Measurements from ENCODE around the gene MYLK4.

MYLK4 gene

DNA sequence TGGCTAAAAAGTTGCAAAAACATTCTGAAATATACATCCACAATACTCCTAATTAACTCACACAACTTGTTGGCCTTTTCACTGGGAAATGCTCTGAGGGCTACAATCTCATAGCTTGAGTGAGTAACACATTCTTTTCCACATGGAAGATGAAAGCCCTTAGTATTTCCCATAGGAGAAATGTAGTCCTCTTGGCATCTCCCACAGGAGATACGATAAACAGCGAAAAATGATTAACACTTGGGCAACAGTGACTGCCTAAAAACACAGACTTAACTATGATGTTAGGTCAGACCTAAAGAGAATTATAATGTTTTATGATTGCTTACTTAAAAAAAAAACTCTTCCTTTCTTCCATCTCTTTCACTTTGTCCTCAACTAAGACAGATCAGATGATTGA lies 9.0 kb downstream of the MYLK4 start:
- DNase-seq, result no peak
- Mint-ChIP-seq H3K9me3 (no peaks in the 10 kb centered on the region), H3K27me3 (no peaks in the 10 kb centered on the region), H3K27ac (no peak overlapping the region), H3K4me1 (peaks cover 17% of the 10 kb centered on the region), H3K36me3 (ENCODE audit: low read depth) (no peaks in the 10 kb centered on the region), H3K4me3 (no peak overlapping the region)
- no peak for ATAC-seq

DNA sequence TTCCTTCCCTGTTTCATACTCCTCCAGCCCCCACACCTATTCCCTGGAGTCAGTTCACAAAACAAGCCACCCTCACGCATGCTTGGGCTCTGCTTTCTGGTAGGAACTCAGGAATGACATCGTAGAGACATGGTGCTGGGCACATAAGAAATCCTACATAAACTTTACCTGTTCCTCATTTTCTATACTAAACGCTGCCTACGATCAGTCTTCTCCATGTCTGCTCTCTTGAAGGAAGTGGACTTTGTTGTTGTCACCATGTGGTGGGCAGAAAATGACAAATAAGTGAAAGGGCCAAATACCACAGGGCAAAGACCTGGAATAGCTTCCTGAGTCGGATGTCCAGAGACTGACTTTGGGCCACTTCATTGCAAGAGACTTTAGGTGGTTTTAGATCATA lies 10.1 kb downstream of the MYLK4 start:
- DNase-seq, result no peak
- H3K27me3 Mint-ChIP-seq, result no peaks in the 10 kb centered on the region
- no peak overlapping the region for H3K4me3 Mint-ChIP-seq
- H3K9me3 Mint-ChIP-seq, result no peaks in the 10 kb centered on the region
- H3K4me1 Mint-ChIP-seq, result peaks cover 17% of the 10 kb centered on the region
- ATAC-seq, result no peak
- H3K36me3 Mint-ChIP-seq (ENCODE audit: low read depth), result no peaks in the 10 kb centered on the region
- no peak overlapping the region for H3K27ac Mint-ChIP-seq

GRCh38 chr6:2739335-2739734 lies 11.4 kb downstream of the MYLK4 start:
- H3K27me3 Mint-ChIP-seq, result no peaks in the 10 kb centered on the region
- H3K4me1 Mint-ChIP-seq, result peaks cover 17% of the 10 kb centered on the region
- no peak for DNase-seq
- no peaks in the 10 kb centered on the region for H3K9me3 Mint-ChIP-seq
- H3K27ac Mint-ChIP-seq, result no peak overlapping the region
- H3K4me3 Mint-ChIP-seq, result no peak overlapping the region
- no peaks in the 10 kb centered on the region for H3K36me3 Mint-ChIP-seq (ENCODE audit: low read depth)
- peak; percentile 91 for ATAC-seq

DNA sequence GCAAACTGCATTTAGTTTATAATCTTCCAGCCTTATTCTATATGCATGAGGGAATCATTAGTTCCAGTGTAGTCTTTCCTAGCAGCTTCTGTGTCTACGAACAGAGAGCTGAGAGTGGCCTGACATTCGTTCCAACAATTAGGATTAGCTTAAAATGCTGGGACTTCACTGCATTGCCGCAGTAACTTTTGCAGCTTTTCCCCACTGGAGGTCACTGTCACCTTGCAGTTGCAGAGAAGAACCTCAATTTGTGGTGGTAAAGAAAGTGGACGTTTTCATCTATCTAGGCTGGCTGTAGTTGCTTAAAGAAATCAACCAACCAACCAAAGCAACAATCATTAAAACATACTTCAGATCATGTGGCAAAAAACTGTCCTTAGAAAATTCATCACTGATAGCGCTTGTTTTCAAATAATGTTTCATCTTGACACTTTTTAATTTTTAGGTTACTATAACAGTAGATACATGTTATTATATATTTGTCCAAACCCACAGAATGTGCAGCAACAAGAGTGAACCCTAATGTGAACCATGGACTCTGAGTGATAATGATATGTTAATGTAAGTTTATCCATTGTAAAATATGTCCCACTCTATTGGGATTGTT lies 12.2 kb downstream of the MYLK4 start:
- H3K36me3 Mint-ChIP-seq (ENCODE audit: low read depth), result no peaks in the 10 kb centered on the region
- H3K9me3 Mint-ChIP-seq, result no peaks in the 10 kb centered on the region
- H3K4me1 Mint-ChIP-seq, result peaks cover 21% of the 10 kb centered on the region
- peak; percentile 37 for DNase-seq
- no peaks in the 10 kb centered on the region for H3K27me3 Mint-ChIP-seq
- no peak overlapping the region for H3K27ac Mint-ChIP-seq
- no peak overlapping the region for H3K4me3 Mint-ChIP-seq
- no peak for ATAC-seq

- H3K27ac Mint-ChIP-seq, result no peak overlapping the region
- no peak overlapping the region for H3K4me3 Mint-ChIP-seq
- H3K9me3 Mint-ChIP-seq, result no peaks in the 10 kb centered on the region
- DNase-seq, result no peak
- H3K4me1 Mint-ChIP-seq, result peaks cover 27% of the 10 kb centered on the region
- H3K36me3 Mint-ChIP-seq (ENCODE audit: low read depth), result no peaks in the 10 kb centered on the region
- no peaks in the 10 kb centered on the region for H3K27me3 Mint-ChIP-seq
- ATAC-seq, result peak; percentile 20
Observed at GRCh38 chr6:2737885-2738284, 12.8 kb downstream of the MYLK4 start.

DNA sequence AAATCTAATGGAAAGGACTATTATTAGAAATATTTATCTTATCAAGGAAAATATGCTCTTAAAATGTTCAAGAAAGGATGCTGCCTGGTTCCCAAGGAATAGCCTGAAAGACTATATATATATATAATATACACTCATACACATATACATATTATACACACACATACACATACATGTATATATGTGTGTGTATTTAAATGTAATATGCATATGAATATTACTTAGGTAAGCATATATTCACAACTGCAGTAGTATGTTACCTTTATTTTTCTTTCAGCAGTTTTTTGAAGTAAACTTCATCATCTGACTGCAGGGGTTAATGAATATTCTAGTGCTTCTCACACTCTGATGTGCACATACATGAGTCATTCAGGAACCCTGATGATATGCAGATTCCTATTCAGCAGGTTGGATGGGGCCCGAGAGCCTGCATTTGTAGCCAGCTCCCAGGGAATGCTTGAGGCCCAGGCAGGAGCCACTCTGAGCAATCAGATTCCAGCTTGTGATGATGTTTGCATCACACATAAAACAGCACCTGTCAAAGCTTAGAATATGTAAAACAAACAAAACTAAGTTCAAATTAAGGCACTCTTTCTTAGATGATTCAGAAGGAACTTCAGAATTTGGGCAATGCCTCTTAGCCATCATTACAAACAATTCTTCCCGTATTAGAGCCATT lies 16.1 kb downstream of the MYLK4 start:
- Mint-ChIP-seq H3K27ac (no peak overlapping the region), H3K4me1 (peaks cover 30% of the 10 kb centered on the region), H3K27me3 (no peaks in the 10 kb centered on the region), H3K9me3 (no peaks in the 10 kb centered on the region), H3K36me3 (ENCODE audit: low read depth) (no peaks in the 10 kb centered on the region), H3K4me3 (no peak overlapping the region)
- DNase-seq (no peak), ATAC-seq (no peak)

DNA sequence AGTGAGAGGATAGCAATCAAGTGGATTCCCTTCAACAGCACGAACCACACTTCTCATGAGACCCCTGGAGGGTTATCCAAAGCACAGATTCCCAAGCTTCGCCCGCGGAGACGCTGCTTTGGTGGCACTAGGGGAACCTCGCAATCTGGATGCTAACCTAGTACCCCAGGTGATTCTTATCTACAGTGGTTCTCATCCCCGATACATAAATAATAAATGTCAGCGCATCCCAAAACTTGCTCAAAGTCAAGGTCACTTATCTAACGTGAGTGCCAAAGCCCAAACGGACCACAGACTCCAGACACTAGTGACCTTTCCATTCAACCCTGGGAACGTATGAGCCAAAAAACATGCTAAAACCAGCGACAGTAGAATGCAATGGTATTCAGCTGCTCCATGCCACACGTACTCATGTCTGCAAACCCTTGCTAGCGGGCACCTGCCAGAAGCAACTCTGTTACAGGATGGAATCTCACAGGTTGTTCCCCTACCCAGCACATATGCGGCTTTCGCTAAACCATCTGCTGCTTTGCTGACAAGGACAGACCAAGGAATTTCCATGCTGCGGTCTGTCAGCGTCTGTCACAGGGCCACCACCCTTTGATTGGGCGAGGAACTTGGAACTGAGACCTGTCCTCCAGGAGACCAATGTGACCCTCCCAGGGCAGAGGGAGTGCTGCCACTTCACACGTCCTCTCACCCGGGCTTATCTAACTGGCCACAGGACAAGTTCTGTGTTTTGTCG lies 16.8 kb downstream of the MYLK4 start:
- peaks cover 26% of the 10 kb centered on the region for H3K4me1 Mint-ChIP-seq
- no peaks in the 10 kb centered on the region for H3K36me3 Mint-ChIP-seq (ENCODE audit: low read depth)
- ATAC-seq, result no peak
- no peak for DNase-seq
- no peaks in the 10 kb centered on the region for H3K9me3 Mint-ChIP-seq
- H3K4me3 Mint-ChIP-seq, result no peak overlapping the region
- no peaks in the 10 kb centered on the region for H3K27me3 Mint-ChIP-seq
- no peak overlapping the region for H3K27ac Mint-ChIP-seq

DNA sequence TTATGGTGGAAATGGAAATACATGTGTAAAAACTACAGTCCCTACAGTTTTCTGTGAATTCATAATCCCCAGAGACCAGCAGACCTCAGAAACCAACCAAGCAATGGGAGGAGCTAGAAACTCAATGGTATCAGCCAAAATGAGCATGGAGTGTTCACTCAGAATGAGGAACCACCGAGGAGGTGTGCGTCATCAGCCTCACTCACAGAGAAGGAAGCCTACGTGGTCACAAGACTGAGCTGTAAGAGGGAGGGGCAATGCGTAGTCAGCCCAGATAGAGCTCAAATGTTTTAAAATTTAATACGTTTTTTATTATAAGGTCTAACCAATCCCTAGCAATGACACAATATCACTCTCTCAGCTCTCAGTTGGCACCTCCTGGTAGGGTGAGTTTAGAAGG lies 17.4 kb downstream of the MYLK4 start:
- no peaks in the 10 kb centered on the region for H3K27me3 Mint-ChIP-seq
- no peak overlapping the region for H3K27ac Mint-ChIP-seq
- H3K4me3 Mint-ChIP-seq, result no peak overlapping the region
- ATAC-seq (peak; percentile 95), DNase-seq (peak; percentile 51)
- H3K9me3 Mint-ChIP-seq, result no peaks in the 10 kb centered on the region
- no peaks in the 10 kb centered on the region for H3K36me3 Mint-ChIP-seq (ENCODE audit: low read depth)
- peaks cover 22% of the 10 kb centered on the region for H3K4me1 Mint-ChIP-seq

DNA sequence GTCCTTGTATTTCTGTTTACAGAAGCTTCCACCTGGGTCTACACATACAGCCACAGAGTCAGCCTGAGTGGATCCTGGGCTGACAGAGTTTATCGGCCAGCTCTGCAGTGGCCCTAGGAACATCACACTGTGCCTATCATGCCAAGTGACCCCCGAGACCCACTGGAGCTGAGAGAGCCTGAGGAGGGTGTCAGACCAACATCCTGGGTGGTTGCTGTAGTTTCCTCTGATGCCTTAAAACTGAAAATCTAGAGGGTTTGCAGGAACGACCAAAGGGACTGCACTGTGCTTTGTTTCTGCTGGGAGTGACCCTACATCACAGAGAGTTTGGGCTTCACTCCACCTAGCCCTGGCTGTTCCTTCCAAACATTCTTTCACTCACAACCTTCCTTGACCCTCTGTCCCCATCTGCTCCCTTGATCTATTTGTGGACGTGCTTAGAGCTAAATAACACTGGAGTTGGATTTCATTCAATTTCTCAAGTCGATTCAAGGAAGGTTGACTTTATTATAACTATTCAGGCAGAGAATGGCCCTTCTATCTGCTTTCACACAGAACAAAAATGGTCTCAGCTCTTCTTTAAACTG lies 18.1 kb downstream of the MYLK4 start:
- Mint-ChIP-seq H3K36me3 (ENCODE audit: low read depth) (no peaks in the 10 kb centered on the region), H3K4me1 (peaks cover 16% of the 10 kb centered on the region), H3K9me3 (no peaks in the 10 kb centered on the region), H3K27ac (no peak overlapping the region), H3K4me3 (no peak overlapping the region), H3K27me3 (no peaks in the 10 kb centered on the region)
- DNase-seq (no peak), ATAC-seq (no peak)

DNA sequence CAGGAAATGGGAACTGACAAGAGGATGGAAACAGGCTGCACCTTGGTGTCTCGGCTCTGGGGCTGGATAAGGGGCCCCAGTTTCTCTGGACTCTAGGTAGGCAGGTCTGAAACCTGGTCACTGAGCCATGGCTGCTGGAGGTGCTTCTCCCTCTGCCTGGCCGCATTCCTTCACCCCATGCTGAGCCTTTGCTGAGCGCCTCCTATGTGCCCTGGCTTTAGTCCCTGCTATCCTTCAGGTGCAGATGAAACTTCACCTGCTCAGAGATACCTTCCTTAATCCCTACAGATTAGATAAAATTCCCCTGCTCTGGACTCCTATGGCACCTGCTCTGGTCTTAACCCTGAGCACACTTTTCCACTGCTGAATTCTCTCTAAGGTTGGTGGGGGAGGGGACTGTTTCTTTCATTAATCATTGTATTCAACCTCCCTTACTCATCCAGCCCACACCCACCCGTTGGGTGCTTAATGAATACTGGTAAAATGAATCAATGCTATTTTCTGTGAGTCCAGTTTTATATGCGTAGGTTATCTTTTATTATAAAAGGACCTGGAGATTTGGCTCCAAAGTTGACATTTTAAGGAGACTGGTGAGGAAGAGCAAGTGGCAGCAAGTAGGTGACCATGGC lies 19.3 kb downstream of the MYLK4 start:
- H3K27ac Mint-ChIP-seq, result no peak overlapping the region
- H3K4me3 Mint-ChIP-seq, result no peak overlapping the region
- no peaks in the 10 kb centered on the region for H3K9me3 Mint-ChIP-seq
- ATAC-seq (no peak), DNase-seq (no peak)
- no peaks in the 10 kb centered on the region for H3K27me3 Mint-ChIP-seq
- peaks cover 13% of the 10 kb centered on the region for H3K4me1 Mint-ChIP-seq
- H3K36me3 Mint-ChIP-seq (ENCODE audit: low read depth), result no peaks in the 10 kb centered on the region

GRCh38 chr6:2730353-2731107 lies 20.2 kb downstream of the MYLK4 start:
- H3K27me3 Mint-ChIP-seq, result no peaks in the 10 kb centered on the region
- DNase-seq, result no peak
- peaks cover 13% of the 10 kb centered on the region for H3K4me1 Mint-ChIP-seq
- H3K27ac Mint-ChIP-seq, result no peak overlapping the region
- H3K36me3 Mint-ChIP-seq (ENCODE audit: low read depth), result no peaks in the 10 kb centered on the region
- ATAC-seq, result no peak
- H3K4me3 Mint-ChIP-seq, result no peak overlapping the region
- no peaks in the 10 kb centered on the region for H3K9me3 Mint-ChIP-seq

DNA sequence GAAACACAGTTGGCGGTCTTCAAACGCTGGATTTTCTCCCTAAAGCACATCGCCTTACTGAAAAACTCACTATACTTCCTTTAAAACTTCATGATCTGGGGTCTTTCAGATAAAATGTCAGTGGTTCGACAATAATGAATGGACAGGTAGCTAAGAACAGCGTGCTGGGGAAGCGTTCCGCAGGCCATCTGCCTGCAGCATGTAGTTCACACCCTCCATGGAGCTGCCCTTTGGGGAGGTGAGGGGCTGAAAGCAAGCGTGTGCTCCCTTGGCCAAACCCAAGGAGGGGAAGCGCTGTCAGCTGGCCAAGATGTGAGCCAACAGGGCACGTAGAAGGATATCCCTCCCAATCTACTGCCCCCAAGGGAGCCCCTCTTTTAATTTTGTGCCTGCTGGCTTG lies 20.8 kb downstream of the MYLK4 start:
- no peaks in the 10 kb centered on the region for H3K9me3 Mint-ChIP-seq
- DNase-seq (no peak), ATAC-seq (no peak)
- H3K27ac Mint-ChIP-seq, result no peak overlapping the region
- peaks cover 13% of the 10 kb centered on the region for H3K4me1 Mint-ChIP-seq
- H3K36me3 Mint-ChIP-seq (ENCODE audit: low read depth), result no peaks in the 10 kb centered on the region
- no peak overlapping the region for H3K4me3 Mint-ChIP-seq
- no peaks in the 10 kb centered on the region for H3K27me3 Mint-ChIP-seq

- Mint-ChIP-seq H3K9me3 (peaks cover 6% of the 10 kb centered on the region), H3K4me3 (no peak overlapping the region), H3K27me3 (no peaks in the 10 kb centered on the region), H3K4me1 (no peaks in the 10 kb centered on the region), H3K36me3 (ENCODE audit: low read depth) (peaks cover 4% of the 10 kb centered on the region), H3K27ac (no peak overlapping the region)
- no peak for ATAC-seq
- DNase-seq, result no peak
Observed at GRCh38 chr6:2725999-2726567, 24.6 kb downstream of the MYLK4 start.

All from activated naive CD8-positive, alpha-beta T cell treated with anti-CD3 and anti-CD28 coated beads, Interleukin-2, amount 50 U/mL, for 24 hours (primary cell).